GM18507 (cell line): ENCODE data around the gene EPS8.
"Not testable (repeated sequence)": the region's sequence is repeated elsewhere in the genome, so short reads cannot be mapped to it uniquely, and the experiment has no call there.

Experiments
- DNase-seq: peaks from one replicate; pipeline ENCODE4 v3.0.0; 2011; ENCODE audit warnings: low read depth; ENCODE audit not compliant: insufficient read length; ENCODE audit errors: extremely low spot score
- FAIRE-seq: peaks from 2 replicates; lab custom pipeline; 2011; peaks lifted over from hg19 to GRCh38; lab: Jason Lieb, UNC

Gene EPS8

GRCh38 chr12:15629108-15629507, 160.1 kb downstream of the EPS8 start:
- peak; percentile 36 for FAIRE-seq
- no peak for DNase-seq

- FAIRE-seq = no peak
- no peak for DNase-seq
These were observed 160.9 kb downstream of the EPS8 start for GRCh38 chr12:15627995-15628945.

- DNase-seq (no peak), FAIRE-seq (no peak)
These were observed 164.1 kb downstream of the EPS8 start for GRCh38 chr12:15625075-15625474.

- no peak for FAIRE-seq
- no peak for DNase-seq
These were observed 168.2 kb downstream of the EPS8 start for GRCh38 chr12:15620741-15621539.

- DNase-seq, FAIRE-seq: not testable (repeated sequence)
These were observed 172.7 kb downstream of the EPS8 start for GRCh38 chr12:15616495-15616894.

- DNase-seq (no peak), FAIRE-seq (no peak)
These were observed 175.2 kb downstream of the EPS8 start for GRCh38 chr12:15613981-15614380.

GRCh38 chr12:15608941-15609340, 180.2 kb downstream of the EPS8 start:
- FAIRE-seq = no peak
- no peak for DNase-seq

- FAIRE-seq = no peak
These were observed 180.8 kb downstream of the EPS8 start for GRCh38 chr12:15608406-15608805.

GRCh38 chr12:15605881-15606590, 183.2 kb downstream of the EPS8 start:
- no peak for DNase-seq
- FAIRE-seq = no peak

More at GRCh38 chr12:15608406-15608805, 180.8 kb downstream of the EPS8 start:
- DNase-seq = no peak

- DNase-seq (no peak), FAIRE-seq (no peak)
These were observed 185.6 kb downstream of the EPS8 start for GRCh38 chr12:15603474-15604085.

- FAIRE-seq = no peak
These were observed 187.0 kb downstream of the EPS8 start for GRCh38 chr12:15602051-15602672.

GRCh38 chr12:15601210-15601800, 187.9 kb downstream of the EPS8 start:
- FAIRE-seq = no peak
- no peak for DNase-seq

More at GRCh38 chr12:15602051-15602672, 187.0 kb downstream of the EPS8 start:
- no peak for DNase-seq

GRCh38 chr12:15600223-15600935, 188.8 kb downstream of the EPS8 start:
- FAIRE-seq (peak; percentile 29), DNase-seq (no peak)

- DNase-seq = no peak
These were observed 189.7 kb downstream of the EPS8 start for GRCh38 chr12:15599266-15600037.

GRCh38 chr12:15597125-15597830, 191.9 kb downstream of the EPS8 start:
- DNase-seq = no peak
- no peak for FAIRE-seq

More at GRCh38 chr12:15599266-15600037, 189.7 kb downstream of the EPS8 start:
- FAIRE-seq = peak; percentile 15

- no peak for FAIRE-seq
- no peak for DNase-seq
These were observed 193.0 kb downstream of the EPS8 start for GRCh38 chr12:15596174-15596573.

GRCh38 chr12:15592934-15593333, 196.3 kb downstream of the EPS8 start:
- FAIRE-seq = no peak
- DNase-seq = no peak
